8988T (cell line): ENCODE data around the gene SPOCD1.

Source experiments
- DNase-seq: peaks from one replicate; pipeline ENCODE4 v3.0.0; 2011

Gene SPOCD1

DNA sequence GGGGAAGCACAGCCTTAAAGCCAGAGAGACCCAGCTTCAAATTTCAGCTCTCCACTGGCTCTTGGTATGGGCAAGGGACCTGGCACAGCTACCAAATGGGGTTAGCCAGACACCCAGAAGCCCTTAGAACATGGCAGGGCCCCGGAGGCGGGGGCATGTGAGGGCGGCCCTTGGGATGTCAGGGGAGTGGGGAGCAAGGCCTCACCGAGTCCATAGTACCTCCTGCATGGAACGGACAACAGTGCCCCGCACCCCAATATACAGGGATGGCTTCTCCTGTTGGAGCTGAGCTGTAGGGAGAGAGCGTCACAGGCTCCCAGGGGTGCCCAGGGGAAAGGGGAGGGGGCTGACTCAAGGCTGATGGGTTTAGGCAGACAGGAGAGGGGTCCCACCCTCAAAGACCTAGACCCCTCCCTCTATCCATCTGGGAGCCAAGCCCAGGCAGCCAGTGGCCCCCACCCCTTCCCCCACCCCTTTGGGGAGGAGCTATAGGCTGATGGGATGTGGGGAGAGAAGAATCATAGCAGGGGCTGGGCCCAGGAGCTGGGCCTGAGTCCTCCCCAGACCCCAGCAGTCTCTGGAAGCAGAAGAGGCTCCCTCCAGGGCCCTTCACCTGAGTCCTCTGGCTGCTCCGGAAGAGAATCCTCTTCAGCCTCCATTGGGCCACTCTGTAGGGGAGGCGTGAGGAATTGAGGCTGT, 16.5 kb downstream of the SPOCD1 start:
- no peak for DNase-seq

DNA sequence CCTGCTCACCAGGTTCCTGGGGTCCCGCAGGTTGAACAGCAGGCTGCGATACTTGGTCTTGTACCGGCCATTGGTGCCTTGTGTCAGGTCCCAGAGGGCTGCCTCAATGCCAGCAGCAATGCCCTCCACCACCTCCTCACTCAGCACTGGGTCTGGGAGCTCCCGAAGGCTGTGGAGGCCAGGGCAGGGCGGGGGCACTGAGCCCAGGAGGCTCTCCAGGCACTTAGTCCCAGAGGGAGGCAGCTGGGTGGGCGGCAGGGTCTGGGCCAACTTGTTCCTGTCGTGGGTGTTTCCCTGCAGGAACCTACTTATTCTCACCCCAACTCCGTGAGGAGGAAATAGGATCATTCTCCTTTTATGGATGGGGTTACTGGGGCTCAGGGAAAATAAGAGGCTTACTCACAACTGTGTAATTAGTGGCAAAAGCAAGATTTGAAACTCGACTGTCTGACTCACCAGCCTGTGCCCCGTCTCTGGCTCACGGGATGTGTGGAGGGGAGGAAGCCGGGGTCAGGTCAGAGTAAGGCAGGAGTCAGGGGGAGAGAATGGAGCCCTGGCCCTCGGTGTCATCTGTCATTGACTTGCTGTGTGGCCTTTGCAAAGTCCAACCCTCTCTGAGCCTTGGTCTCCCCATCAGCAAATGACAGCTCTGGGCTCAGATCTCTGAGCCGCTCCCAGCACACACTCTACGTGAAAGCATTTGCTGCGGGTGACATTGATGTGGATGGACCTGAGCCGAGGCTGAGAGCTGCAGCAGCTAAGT, 17.2 kb downstream of the SPOCD1 start:
- DNase-seq: no peak

GRCh38 chr1:31798086-31798432, 17.8 kb downstream of the SPOCD1 start:
- no peak for DNase-seq

DNA sequence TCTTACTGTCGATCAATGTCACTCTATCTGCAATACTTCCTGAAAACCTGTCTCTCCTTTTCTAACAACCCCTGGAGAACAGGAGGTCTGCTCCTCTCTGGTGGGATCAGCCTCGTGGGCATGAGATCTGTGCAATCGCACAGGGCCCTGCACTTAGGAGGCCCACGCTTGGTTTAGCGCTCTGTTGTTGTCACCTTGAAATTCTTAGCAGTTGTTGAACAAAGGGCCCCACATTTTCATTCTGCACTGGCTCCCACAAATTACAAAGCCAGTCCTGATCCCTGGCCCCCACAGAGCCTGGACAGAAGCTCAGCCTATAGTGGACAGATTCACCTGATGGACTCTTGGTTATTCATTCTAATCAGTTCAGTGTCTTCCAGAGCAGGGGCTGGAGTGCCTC, 18.6 kb downstream of the SPOCD1 start:
- no peak for DNase-seq

DNA sequence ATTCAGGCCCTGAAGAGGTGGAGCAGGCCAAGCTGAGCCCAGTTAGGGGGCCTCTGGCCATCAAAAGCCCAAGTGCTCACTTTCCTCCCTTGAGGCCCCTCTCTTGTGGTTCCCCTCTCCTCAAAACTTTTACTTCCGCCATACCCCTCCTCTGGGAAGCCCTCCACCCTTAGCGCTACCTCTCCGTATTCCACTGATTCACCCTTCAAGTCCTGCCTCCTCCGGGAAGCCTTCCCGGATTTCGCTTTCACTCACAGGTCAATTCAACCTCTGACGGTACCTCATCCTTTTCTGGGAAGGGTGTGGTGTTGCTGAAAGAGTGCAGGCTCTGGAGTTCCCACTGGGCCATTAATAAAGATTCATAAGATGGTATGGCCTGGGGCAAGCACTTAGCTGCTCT, 19.1 kb downstream of the SPOCD1 start:
- DNase-seq: no peak

DNA sequence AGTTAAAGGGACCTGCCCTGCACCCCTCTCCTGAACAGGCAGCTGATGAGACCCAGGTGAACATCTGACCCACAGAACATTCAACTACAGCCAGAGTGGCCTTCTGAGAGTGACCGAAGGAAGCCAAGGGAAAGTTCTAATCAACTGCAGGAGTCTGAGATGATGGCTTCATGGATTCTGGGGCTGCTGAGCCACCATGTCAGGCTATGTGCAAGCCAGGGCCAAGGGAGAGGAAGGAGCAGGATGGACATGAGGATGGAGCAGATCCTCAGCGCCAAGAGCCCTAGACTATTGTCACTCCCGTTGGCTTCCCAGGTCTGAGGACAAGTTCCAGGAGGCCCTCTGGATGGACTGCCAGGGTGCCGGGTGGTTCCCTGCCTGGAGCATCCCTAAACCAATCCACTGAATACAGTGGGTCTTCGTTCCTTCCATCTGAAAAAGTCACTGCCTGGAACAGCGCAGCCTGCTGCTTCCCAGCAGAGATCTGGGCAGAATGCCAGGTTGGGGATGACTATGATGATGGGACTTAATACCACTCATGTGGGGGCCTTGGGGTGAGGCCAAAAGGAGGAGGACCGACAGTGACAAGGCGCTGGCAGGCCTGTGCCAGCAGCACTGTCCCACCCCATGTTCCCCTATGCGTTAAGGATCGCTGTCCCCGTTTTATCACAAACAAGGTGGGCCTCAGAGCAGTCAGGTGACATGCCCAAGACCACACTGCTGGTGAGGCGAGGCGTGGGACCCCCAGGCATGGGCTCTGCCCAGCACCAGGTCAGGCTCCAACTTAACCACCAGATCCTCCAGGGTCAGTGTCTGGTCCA, 19.8 kb downstream of the SPOCD1 start:
- DNase-seq: no peak

- DNase-seq: no peak
Observed at GRCh38 chr1:31795096-31795675, 20.6 kb downstream of the SPOCD1 start.

DNA sequence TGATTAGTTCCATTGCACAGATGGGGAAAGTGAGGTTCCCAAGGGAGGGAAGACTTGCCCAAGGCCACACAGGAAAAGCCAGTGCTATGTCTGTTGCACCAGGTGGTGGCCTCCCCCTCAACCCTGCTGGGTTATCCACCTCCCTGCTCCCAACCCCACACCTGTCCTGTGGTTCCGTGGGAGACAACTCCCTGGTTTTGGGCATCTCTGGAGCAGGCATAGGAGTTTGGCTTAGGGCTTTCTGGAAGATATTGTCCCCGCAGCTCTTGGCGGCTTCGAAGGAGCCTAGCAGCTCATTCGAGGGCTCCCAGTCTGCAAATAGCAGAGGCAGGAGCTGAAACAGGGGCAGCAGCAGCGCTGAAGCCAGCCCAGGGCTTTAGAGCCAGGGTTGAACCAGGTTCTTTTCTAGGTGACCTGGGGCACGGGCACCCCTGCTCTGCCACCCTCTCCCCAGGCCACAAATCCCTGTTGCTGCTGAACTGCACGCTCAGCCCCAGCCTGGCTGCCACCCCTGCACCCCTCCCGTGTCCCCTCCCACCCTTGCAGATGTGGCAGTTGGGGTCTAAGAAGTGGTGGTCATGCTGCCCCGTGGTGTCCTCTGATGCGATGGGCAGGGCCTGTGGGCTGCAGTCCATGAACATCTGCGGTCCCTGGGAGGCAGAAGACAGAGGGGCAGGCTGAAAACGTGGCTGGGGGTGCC, 22.1 kb downstream of the SPOCD1 start:
- no peak for DNase-seq

DNA sequence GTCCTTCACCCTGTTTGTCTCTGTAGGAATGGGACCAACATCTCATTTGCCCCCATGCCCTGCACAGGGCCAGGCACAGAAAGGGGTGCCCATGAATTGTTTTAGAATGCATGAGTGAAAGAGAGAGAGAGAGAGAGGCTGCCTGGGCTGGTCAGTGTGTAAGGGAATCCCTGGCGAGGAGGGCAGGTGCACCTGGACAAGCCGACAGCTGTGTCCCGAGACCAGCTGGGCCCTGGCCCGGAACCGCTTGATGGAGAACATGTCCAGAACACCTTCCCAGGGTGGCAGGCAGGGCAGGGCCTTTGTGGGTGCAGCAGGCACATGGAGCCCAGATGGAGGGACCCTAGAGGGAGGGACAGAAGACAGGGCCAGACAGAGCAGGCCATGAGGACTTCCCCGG, 22.7 kb downstream of the SPOCD1 start:
- no peak for DNase-seq

GRCh38 chr1:31792541-31792940, 23.3 kb downstream of the SPOCD1 start:
- no peak for DNase-seq

- no peak for DNase-seq
Observed at GRCh38 chr1:31792116-31792515, 23.7 kb downstream of the SPOCD1 start.

DNA sequence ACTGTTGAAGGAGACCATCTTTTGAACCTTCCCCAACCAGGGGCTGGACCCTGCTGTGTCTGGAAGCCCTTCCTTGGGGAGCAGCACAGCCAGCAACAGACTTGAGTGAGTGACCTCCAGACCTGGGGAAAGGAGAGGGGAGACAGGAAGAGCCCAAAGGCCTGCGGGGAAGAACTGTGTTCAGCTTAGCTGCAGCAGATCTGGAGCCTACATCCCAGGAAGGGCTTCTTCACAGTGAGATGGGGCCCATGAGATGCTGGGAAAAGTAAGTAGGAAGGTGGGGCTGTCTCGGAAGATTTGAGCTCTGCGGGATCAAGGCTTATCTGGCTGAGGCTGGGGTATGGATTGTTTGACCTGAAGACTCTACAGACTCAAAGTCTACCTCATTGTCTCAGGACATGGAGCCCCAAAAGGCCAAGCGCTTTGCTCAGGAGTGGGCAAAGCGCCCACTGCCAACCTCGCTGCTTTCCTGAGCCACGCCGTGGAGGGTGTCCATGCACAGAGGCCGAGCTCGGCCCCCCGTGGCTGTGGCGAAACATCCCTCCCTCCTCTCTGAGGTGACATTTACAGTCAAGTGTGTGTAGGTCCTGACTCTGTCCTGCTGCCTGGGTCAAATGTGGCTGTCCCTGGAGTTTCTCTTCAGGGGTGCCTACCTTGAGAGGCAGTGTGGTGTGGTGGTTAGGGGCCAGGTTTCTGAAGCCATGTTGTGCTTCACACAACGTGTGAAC, 24.5 kb downstream of the SPOCD1 start:
- DNase-seq: no peak

DNA sequence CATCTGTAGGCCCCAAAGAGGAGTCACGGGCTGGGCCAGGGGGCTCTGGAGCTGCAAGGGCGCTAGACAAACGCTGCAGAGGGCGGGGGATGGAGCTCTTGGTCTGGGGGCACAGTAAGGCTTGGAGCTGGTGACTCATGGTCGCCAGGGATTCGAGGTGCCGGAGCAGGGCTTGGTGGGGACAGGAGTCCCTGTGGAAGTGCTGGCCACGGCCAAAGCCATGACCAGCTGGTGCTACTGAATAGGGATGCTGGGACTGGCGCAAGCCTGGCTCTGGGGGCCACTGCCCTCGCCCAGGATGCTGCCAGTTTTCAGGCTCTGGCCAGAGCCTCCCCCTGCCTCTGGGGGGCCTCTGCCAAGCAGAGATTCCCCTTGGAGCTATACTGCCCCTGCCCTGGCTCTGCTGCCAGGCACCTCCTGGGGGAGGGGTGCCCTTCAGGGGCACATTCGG, 25.2 kb downstream of the SPOCD1 start:
- DNase-seq: no peak

DNA sequence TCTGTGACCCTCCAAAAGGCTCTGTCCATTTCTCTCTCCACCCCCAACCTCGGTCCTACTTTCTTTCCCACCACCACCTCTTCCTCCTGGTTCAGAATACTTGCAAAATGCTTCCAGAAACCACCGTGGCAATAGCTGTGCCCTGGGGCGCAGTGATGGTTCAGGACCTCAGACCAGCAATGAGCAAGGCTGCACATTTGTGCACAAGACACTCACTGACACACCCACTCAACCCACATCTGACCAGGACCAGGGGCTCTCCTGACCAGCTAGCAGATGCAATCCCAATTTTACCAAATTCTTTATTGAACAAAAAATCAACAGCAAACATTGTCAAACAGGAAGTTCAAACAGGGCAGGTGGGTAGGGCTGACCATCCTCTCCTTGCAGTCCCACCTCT, 25.7 kb downstream of the SPOCD1 start:
- no peak for DNase-seq

DNA sequence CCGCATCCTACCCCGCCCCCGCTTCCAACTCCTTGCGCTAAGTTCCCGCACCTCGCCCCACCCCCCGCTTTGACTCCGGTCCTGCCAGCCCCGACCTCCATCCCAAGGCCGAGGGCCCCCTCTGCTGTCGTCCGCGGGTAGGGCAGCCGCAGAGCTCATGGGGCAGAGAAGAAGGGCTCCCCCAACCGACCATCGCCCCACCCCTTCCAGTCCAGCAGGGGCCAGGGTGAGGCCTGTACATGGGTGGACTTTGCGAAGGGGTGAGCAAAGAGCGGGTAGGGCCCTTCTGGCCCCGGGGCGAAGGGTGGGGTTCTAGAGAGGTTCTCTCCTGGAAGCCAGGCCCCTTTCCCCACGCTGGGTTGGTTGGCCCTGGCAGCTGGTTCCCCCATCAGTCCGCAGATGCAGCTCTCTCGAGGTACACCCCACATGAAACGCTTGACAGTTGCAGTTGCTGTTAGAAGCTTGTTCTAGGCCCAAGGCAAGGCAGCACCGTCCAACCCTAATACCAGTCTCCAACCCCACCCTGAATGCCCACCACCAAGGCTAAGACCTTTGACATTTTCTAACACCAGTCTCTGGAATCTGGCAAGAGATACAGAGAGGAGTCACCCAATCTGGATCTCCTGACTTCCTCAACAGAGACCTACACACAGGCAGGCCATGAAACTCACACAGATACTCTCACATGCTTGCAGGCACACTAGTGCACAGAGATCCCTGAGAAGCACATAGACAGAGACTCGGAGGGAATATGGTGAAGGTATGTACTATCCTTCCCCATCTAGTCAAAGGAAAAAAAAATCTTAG, 26.4 kb downstream of the SPOCD1 start:
- peak; percentile 93 for DNase-seq

DNA sequence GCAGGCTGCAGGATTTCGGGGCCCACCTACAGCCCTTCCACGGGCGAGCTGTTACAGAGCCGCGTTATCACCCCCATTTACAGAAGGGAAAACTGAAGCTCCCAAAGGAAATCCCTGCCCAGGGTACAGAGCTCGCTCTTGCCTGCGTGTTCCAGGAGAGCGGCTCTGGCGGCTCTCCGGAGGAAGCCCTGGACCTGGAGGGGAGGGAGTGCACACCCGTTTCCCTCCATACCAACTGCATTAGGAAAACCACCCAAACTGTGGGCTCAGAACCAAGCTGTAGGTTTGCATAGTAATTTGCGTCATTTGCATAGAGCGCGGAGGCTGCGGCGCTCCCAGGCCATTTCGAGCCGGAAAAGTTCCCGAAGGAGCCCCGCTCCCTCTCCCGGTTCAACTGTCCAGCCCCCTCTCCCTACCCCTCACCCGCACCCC, 27.0 kb downstream of the SPOCD1 start:
- no peak for DNase-seq

DNA sequence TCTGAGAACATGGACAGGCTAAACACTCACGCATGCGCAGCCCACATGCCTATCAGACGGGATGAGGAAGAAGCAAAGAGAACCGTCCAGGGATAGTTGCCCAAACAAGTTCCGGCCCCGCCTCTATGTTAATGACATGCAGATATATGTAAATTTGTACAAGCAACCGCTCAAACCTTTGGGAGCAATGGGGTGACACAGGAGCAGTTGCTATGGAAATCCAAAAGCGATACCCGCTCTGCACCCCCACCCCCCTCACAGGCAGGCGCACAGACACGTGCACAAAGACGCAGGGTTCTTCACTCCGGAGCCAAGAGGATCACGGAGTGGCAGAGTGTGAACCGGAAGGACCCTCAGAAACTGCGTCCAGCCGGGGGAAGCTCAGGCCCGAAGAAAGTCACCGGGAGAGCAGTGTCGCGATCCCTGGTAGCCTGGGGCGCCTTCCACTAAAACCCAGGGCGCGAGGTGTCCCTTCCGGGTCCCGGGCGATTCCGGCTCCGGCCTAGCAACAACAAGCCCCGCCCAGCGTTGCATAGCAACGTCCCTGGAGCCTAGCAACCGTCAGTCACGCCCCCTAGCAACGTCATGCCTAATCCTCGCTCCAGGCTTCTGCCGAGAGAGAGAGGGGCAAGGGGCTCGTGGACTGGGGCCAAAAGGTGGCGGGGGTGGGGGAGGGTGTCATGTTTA, 27.5 kb downstream of the SPOCD1 start:
- peak; percentile 74 for DNase-seq

- no peak for DNase-seq
Observed at GRCh38 chr1:31787786-31788137, 28.1 kb downstream of the SPOCD1 start.

GRCh38 chr1:31787261-31787660, 28.6 kb downstream of the SPOCD1 start:
- no peak for DNase-seq

GRCh38 chr1:31786366-31787060, 29.3 kb downstream of the SPOCD1 start:
- no peak for DNase-seq
